Adrenal gland (tissue), 5 donors: Measurements from ENCODE around the gene DRGX.

ENCODE experiments used
- CTCF ChIP-seq, 6 experiments: fragments of 450-650 bp in 4 of 6; fragments of 200-600 bp in 2 of 6; sonication (generic) in 1 of 6; IDR thresholded peaks; 1 replicate in 5 of 6; 2 replicates in 1 of 6; pipeline versions ENCODE4 v1.5.1 to v1.8.0; 2016 to 2021; ENCODE audit warnings: antibody characterized with exemption in 6 of 6, mild to moderate bottlenecking in 2 of 6, moderate library complexity in 1 of 6
- POLR2A ChIP-seq, 2 donors: fragments of 450-650 bp; IDR thresholded peaks; one replicate each; pipeline ENCODE4 v1.6.1; 2017; ENCODE audit warnings: antibody characterized with exemption in 2 of 2, mild to moderate bottlenecking in 2 of 2, moderate library complexity in 1 of 2
- donor health status: DM: no; HTN: no; CAD: no.

- TF ChIP-seq CTCF (IDR thresholded peaks at IDR 0.05): no peak
- no peak for TF ChIP-seq POLR2A (IDR thresholded peaks at IDR 0.05)
Measured at GRCh38 chr10:49382226-49382625, 13.7 kb downstream of the DRGX start.
